ENCODE results near the gene MYADM.

GRCh38 chr19:53865918-53866864 lies 1.5 kb upstream of the MYADM start:
- TF ChIP-seq CTCF (IDR thresholded peaks at IDR 0.05 in 4 of 5, conservative IDR thresholded peaks at IDR 0.05 in 1 of 5) (no peak), POLR2A (IDR thresholded peaks at IDR 0.05) (no peak)
